ENCODE data around the gene WFDC9. TPM values are rescaled to one million over a fixed set of nuclear protein-coding genes. Genes with fewer than 3 reads are reported as not detected.

Gene WFDC9
- total and polyA plus RNA-seq, 2 donors (not counting 3 experiments of a cell fraction or from before 2014, with no cell fraction given) = not detected

- POLR2A ChIA-PET = no interaction called here
- CTCF ChIA-PET = no interaction called here
- dilution Hi-C loops (cut with MboI; ENCODE audit: extremely low pct_ligation_motif_present, low sequenced_read_pairs) = no loop called here
- H3K4me3 ChIP-seq (replicated peaks in 1 of 3; ENCODE audit: insufficient read depth in 1 of 3, low read depth in 1 of 3, low read length in 3 of 3) = no peak overlapping the region
- H3K79me2 ChIP-seq (ENCODE audit: control insufficient read depth, insufficient read depth, low read length) = no peaks in the 10 kb centered on the region
- no peak overlapping the region for H3K27ac ChIP-seq (ENCODE audit: insufficient read depth, low read depth, low read length)
- H2AFZ ChIP-seq (ENCODE audit: low read depth, low read length) = no peak overlapping the region
- no peaks in the 10 kb centered on the region for H3K9me3 ChIP-seq (replicated peaks; ENCODE audit: control insufficient read depth, insufficient read depth, low read length)
- DNase-seq (ENCODE audit: low read depth, low spot score) (no peak), FAIRE-seq (no peak)
- no peaks in the 10 kb centered on the region for H3K36me3 ChIP-seq (ENCODE audit: control insufficient read depth in 2 of 2, extremely low read depth in 1 of 2, insufficient read depth in 2 of 2, low read length in 2 of 2)
- intact Hi-C loops (cut with micrococcal nuclease) = no loop called here
- H3K4me1 ChIP-seq (ENCODE audit: control insufficient read depth, extremely low read depth, insufficient read depth, low read length) = no peaks in the 10 kb centered on the region
- H3K27me3 ChIP-seq (ENCODE audit: control insufficient read depth in 2 of 2, insufficient read depth in 2 of 2, low read length in 2 of 2) = peaks cover 0 to 8% of the 10 kb centered on the region in 2 experiments
- H3K4me2 ChIP-seq (ENCODE audit: insufficient read depth, low read length) = no peak overlapping the region
- BruUV-seq (replicated peaks) = no TSS peak
- H3K9ac ChIP-seq (replicated peaks; ENCODE audit: extremely low read depth, insufficient read depth, low read length) = no peak overlapping the region
- no peaks in the 10 kb centered on the region for H3K9me1 ChIP-seq (replicated peaks; ENCODE audit: control insufficient read depth, extremely low read depth, insufficient read depth, low read length)
- H4K20me1 ChIP-seq (replicated peaks; ENCODE audit: control insufficient read depth, extremely low read depth, insufficient read depth, low read length) = no peaks in the 10 kb centered on the region
- no peak for TF ChIP-seq MYC (IDR thresholded peaks at IDR 0.05; ENCODE audit: low read depth, low read length)
- no peak for TF ChIP-seq GATA2 (IDR thresholded peaks at IDR 0.05; ENCODE audit: insufficient read depth, insufficient read length, low read depth, low read length)
- TF ChIP-seq, protein P1, sequence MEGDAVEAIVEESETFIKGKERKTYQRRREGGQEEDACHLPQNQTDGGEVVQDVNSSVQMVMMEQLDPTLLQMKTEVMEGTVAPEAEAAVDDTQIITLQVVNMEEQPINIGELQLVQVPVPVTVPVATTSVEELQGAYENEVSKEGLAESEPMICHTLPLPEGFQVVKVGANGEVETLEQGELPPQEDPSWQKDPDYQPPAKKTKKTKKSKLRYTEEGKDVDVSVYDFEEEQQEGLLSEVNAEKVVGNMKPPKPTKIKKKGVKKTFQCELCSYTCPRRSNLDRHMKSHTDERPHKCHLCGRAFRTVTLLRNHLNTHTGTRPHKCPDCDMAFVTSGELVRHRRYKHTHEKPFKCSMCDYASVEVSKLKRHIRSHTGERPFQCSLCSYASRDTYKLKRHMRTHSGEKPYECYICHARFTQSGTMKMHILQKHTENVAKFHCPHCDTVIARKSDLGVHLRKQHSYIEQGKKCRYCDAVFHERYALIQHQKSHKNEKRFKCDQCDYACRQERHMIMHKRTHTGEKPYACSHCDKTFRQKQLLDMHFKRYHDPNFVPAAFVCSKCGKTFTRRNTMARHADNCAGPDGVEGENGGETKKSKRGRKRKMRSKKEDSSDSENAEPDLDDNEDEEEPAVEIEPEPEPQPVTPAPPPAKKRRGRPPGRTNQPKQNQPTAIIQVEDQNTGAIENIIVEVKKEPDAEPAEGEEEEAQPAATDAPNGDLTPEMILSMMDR (IDR thresholded peaks at IDR 0.05; ENCODE audit: extremely low read depth in 1 of 2, insufficient read depth in 1 of 2, low read depth in 1 of 2, low read length in 2 of 2) = no peak
- TF ChIP-seq POLR2AphosphoS5 (IDR thresholded peaks at IDR 0.05; ENCODE audit: insufficient read depth, low read depth, low read length) = no peak
- no peak for TF ChIP-seq POLR2A (IDR thresholded peaks at IDR 0.05; ENCODE audit: low read depth, low read length)
- TF ChIP-seq JUN (IDR thresholded peaks at IDR 0.05; ENCODE audit: borderline replicate concordance, insufficient read depth, insufficient read length, low read depth) = no peak
- TF ChIP-seq EZH2 (IDR thresholded peaks at IDR 0.05; ENCODE audit: borderline replicate concordance, low read depth, low read length, severe bottlenecking) = no peak
- TF ChIP-seq, protein P2, sequence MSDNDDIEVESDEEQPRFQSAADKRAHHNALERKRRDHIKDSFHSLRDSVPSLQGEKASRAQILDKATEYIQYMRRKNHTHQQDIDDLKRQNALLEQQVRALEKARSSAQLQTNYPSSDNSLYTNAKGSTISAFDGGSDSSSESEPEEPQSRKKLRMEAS (IDR thresholded peaks at IDR 0.05; ENCODE audit: insufficient read depth, insufficient read length) = no peak
- TF ChIP-seq FOS (IDR thresholded peaks at IDR 0.05; ENCODE audit: borderline replicate concordance, insufficient read depth, low read length) = no peak
These were observed 52.9 kb downstream of the WFDC9 start for GRCh38 chr20:45578231-45578630.

Measured in endothelial cell of umbilical vein (primary cell).